CD4-positive, alpha-beta T cell treated with Interleukin-10 for 1 hour (primary cell): Measurements from ENCODE around the gene PRAME.
"Not testable (repeated sequence)": the region's sequence is repeated elsewhere in the genome, so short reads cannot be mapped to it uniquely, and the experiment has no call there.

ENCODE experiments used
- DNase-seq: peaks from one replicate; pipeline ENCODE4 v3.0.0-alpha.2; 2020

Gene PRAME

GRCh38 chr22:22550789-22551434, 8.2 kb downstream of the PRAME start:
- DNase-seq = no peak

GRCh38 chr22:22548910-22549309, 10.2 kb downstream of the PRAME start:
- no peak for DNase-seq

GRCh38 chr22:22548317-22548716, 10.7 kb downstream of the PRAME start:
- no peak for DNase-seq

GRCh38 chr22:22547692-22548300, 11.3 kb downstream of the PRAME start:
- no peak for DNase-seq

GRCh38 chr22:22547226-22547625, 11.8 kb downstream of the PRAME start:
- DNase-seq = no peak

- DNase-seq = no peak
These were observed 12.6 kb downstream of the PRAME start for GRCh38 chr22:22546490-22546889.

GRCh38 chr22:22545084-22545483, 14.0 kb downstream of the PRAME start:
- DNase-seq = no peak

- DNase-seq = no peak
These were observed 20.7 kb downstream of the PRAME start for GRCh38 chr22:22538226-22538989.

GRCh38 chr22:22536916-22537315, 22.1 kb downstream of the PRAME start:
- no peak for DNase-seq

- no peak for DNase-seq
These were observed 22.6 kb downstream of the PRAME start for GRCh38 chr22:22536515-22536914.

GRCh38 chr22:22535662-22536061, 23.4 kb downstream of the PRAME start:
- no peak for DNase-seq

GRCh38 chr22:22534604-22535415, 24.3 kb downstream of the PRAME start:
- DNase-seq = no peak

- no peak for DNase-seq
These were observed 25.2 kb downstream of the PRAME start for GRCh38 chr22:22533863-22534262.

GRCh38 chr22:22533417-22533816, 25.6 kb downstream of the PRAME start:
- no peak for DNase-seq

GRCh38 chr22:22532547-22533071, 26.5 kb downstream of the PRAME start:
- not testable (repeated sequence) for DNase-seq

GRCh38 chr22:22531770-22532546, 27.1 kb downstream of the PRAME start:
- DNase-seq = no peak

- no peak for DNase-seq
These were observed 30.3 kb downstream of the PRAME start for GRCh38 chr22:22528780-22529179.

GRCh38 chr22:22527312-22527711, 31.8 kb downstream of the PRAME start:
- DNase-seq = no peak

GRCh38 chr22:22526125-22526912, 32.7 kb downstream of the PRAME start:
- no peak for DNase-seq

- no peak for DNase-seq
These were observed 35.6 kb downstream of the PRAME start for GRCh38 chr22:22523494-22523893.

- no peak for DNase-seq
These were observed 37.4 kb downstream of the PRAME start for GRCh38 chr22:22521631-22522030.
